ENCODE measurements around the gene CRB2. TPM values are rescaled to one million over a fixed set of nuclear protein-coding genes. Genes with fewer than 3 reads are reported as not detected.

Gene CRB2
- total RNA-seq, 1 donor from 2014 or later, result not detected

GRCh38 chr9:123418052-123418430 is 62.0 kb downstream of the CRB2 start:
- no peak overlapping the region for H3K27ac ChIP-seq (replicated peaks)
- no peak overlapping the region for H3K4me3 ChIP-seq
- no peaks in the 10 kb centered on the region for H3K4me1 ChIP-seq
- no peaks in the 10 kb centered on the region for H3K27me3 ChIP-seq (ENCODE audit: low read depth)
- TF ChIP-seq, protein P1, sequence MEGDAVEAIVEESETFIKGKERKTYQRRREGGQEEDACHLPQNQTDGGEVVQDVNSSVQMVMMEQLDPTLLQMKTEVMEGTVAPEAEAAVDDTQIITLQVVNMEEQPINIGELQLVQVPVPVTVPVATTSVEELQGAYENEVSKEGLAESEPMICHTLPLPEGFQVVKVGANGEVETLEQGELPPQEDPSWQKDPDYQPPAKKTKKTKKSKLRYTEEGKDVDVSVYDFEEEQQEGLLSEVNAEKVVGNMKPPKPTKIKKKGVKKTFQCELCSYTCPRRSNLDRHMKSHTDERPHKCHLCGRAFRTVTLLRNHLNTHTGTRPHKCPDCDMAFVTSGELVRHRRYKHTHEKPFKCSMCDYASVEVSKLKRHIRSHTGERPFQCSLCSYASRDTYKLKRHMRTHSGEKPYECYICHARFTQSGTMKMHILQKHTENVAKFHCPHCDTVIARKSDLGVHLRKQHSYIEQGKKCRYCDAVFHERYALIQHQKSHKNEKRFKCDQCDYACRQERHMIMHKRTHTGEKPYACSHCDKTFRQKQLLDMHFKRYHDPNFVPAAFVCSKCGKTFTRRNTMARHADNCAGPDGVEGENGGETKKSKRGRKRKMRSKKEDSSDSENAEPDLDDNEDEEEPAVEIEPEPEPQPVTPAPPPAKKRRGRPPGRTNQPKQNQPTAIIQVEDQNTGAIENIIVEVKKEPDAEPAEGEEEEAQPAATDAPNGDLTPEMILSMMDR (IDR thresholded peaks at IDR 0.05; ENCODE audit: borderline replicate concordance), result no peak
- peaks cover 20% of the 10 kb centered on the region for H3K36me3 ChIP-seq
- DNase-seq, result no peak
- H3K9me3 ChIP-seq (replicated peaks), result no peaks in the 10 kb centered on the region
- intact Hi-C loops (cut with micrococcal nuclease), result no loop called here

GRCh38 chr9:123418506-123418905 is 62.5 kb downstream of the CRB2 start:
- TF ChIP-seq, protein P1 (IDR thresholded peaks at IDR 0.05; ENCODE audit: borderline replicate concordance), result no peak
- H3K27me3 ChIP-seq (ENCODE audit: low read depth), result no peaks in the 10 kb centered on the region
- H3K27ac ChIP-seq (replicated peaks), result no peak overlapping the region
- no peaks in the 10 kb centered on the region for H3K4me1 ChIP-seq
- no peaks in the 10 kb centered on the region for H3K9me3 ChIP-seq (replicated peaks)
- intact Hi-C loops (cut with micrococcal nuclease), result no loop called here
- H3K4me3 ChIP-seq, result no peak overlapping the region
- H3K36me3 ChIP-seq, result peaks cover 25% of the 10 kb centered on the region
- no peak for DNase-seq

- no peaks in the 10 kb centered on the region for H3K9me3 ChIP-seq (replicated peaks)
- H3K27ac ChIP-seq (replicated peaks), result no peak overlapping the region
- no peak for DNase-seq
- no peaks in the 10 kb centered on the region for H3K4me1 ChIP-seq
- H3K27me3 ChIP-seq (ENCODE audit: low read depth), result no peaks in the 10 kb centered on the region
- no peak overlapping the region for H3K4me3 ChIP-seq
- peaks cover 28% of the 10 kb centered on the region for H3K36me3 ChIP-seq
- TF ChIP-seq, protein P1 (IDR thresholded peaks at IDR 0.05; ENCODE audit: borderline replicate concordance), result no peak
- intact Hi-C loops (cut with micrococcal nuclease), result no loop called here
Observed at GRCh38 chr9:123419091-123419490, 63.1 kb downstream of the CRB2 start.

DNA sequence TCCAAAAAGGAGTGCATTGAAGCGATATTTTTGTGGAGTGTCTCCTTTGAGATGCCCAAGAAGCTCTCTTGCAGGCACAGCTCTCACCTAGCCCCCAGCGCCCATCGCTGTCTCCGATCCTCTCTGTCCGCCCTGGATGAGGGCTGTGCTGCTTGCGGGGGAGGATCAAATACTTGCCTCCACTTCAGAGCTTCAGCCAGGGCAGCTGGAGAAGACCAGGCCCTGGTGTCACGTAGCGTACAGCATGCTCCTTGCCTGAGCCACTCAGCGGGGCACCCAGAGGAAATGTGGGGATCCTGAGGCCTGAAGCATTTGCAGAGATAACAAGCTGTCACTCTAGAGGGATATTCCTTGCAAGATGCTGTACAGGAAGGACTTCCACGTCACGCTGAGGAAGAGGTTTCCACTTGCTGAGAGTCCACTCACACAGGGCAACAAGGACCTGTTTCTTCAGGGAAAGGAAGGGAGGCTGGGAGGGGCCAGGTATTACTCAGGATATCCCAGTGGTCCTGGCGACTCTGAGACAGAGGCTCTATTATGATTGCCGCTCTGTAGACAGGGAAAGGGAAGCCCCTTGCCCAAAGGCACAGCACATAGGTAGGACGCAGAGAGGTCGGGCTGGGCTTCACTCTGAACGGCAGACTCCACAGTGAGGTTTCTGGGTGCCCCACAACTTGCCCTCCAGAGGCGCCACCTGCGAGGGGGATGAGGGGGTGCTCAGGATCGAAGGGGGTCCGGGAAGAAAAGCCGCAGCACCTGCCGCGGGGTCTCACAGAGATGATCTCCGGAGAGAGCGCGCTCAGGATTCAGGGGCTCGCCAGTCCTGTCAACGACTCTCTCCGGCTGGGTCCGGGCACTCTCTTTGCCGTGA is 64.0 kb downstream of the CRB2 start:
- no peaks in the 10 kb centered on the region for H3K27me3 ChIP-seq (ENCODE audit: low read depth)
- peaks cover 28% of the 10 kb centered on the region for H3K36me3 ChIP-seq
- H3K4me1 ChIP-seq, result no peaks in the 10 kb centered on the region
- no peak overlapping the region for H3K4me3 ChIP-seq
- H3K9me3 ChIP-seq (replicated peaks), result no peaks in the 10 kb centered on the region
- no peak for DNase-seq
- intact Hi-C loops (cut with micrococcal nuclease), result no loop called here
- TF ChIP-seq, protein P1 (IDR thresholded peaks at IDR 0.05; ENCODE audit: borderline replicate concordance), result no peak
- no peak overlapping the region for H3K27ac ChIP-seq (replicated peaks)

- Histone ChIP-seq H3K4me3 (no peak overlapping the region), H3K9me3 (replicated peaks) (no peaks in the 10 kb centered on the region), H3K27ac (replicated peaks) (no peak overlapping the region), H3K36me3 (peaks cover 28% of the 10 kb centered on the region), H3K27me3 (ENCODE audit: low read depth) (no peaks in the 10 kb centered on the region), H3K4me1 (no peaks in the 10 kb centered on the region)
- TF ChIP-seq, protein P1 (IDR thresholded peaks at IDR 0.05; ENCODE audit: borderline replicate concordance), result no peak
- intact Hi-C loops (cut with micrococcal nuclease), result no loop called here
- DNase-seq, result no peak
Observed at GRCh38 chr9:123420592-123421111, 64.7 kb downstream of the CRB2 start.

All from left ventricle myocardium inferior (tissue), 1 donor.